GM12878 (cell line): ENCODE results near the gene PTCD1. TPM values are rescaled to one million over a fixed set of nuclear protein-coding genes. Genes with fewer than 3 reads are reported as not detected.

ENCODE experiments used
- ATAC-seq: fragments of 200-7000 bp; cut with Tn5 transposase; 3 replicates; pipeline ENCODE4 v1.9.1; 2020; ENCODE audit warnings: mild to moderate bottlenecking, moderate library complexity
- BruUV-seq: library from RNA; stranded (reverse); fragments of 400-500 nt; replicated peaks from 2 replicates; lab custom pipeline; 2021; lab: Mats Ljungman, UMichigan
- CTCF ChIA-PET: fragments of 300-600 bp; sonication (Branson Sonifier 250); formaldehyde crosslinking; extraction: SDS; loops from one replicate; lab custom pipeline; 2021; ENCODE audit warnings: inconsistent platforms; lab: Yijun Ruan, JAX
- POLR2A ChIA-PET: fragments of 350-600 bp; formaldehyde crosslinking; extraction: SDS; loops from one replicate; lab custom pipeline; 2021; ENCODE audit warnings: inconsistent platforms; lab: Charles Lee
- RAD21 ChIA-PET: fragments of 300-600 bp; sonication (Branson Sonifier 250); formaldehyde crosslinking; loops from one replicate; lab custom pipeline; 2023; ENCODE audit warnings: antibody characterized with exemption; ENCODE audit not compliant: unreplicated experiment; lab: Charles Lee
- SMC1A ChIA-PET: fragments of 300-600 bp; sonication (Branson Sonifier 250); formaldehyde crosslinking; loops from one replicate; lab custom pipeline; 2023; ENCODE audit not compliant: unreplicated experiment, uncharacterized antibody; lab: Charles Lee
- DNase-seq: peaks from one replicate; pipeline ENCODE4 v3.0.0-alpha.2; 2011; ENCODE audit warnings: low read depth, low spot score
- FAIRE-seq: peaks from 3 replicates; lab custom pipeline; 2011; peaks lifted over from hg19 to GRCh38; lab: Jason Lieb, UNC
- H2AFZ ChIP-seq: 2 replicates; pipeline ENCODE4 v1.6.0; 2011; ENCODE audit warnings: low read depth, low read length, control low read depth; ENCODE audit not compliant: control insufficient read depth
- H3K27ac ChIP-seq: 2 replicates; pipeline ENCODE4 v1.5.1; 2011; ENCODE audit warnings: control low read depth; ENCODE audit not compliant: control insufficient read depth, insufficient read depth
- H3K27me3 ChIP-seq, 2 experiments: replicated peaks in 1 of 2; 2 replicates each; pipeline versions ENCODE4 v1.6.0 to v1.6.1; 2011; ENCODE audit warnings: low read length in 1 of 2; ENCODE audit not compliant: control insufficient read depth in 2 of 2, insufficient read depth in 2 of 2
- H3K36me3 ChIP-seq, 2 experiments: 2 replicates each; pipeline ENCODE4 v1.5.1; 2011; ENCODE audit warnings: low read length in 1 of 2; ENCODE audit not compliant: control insufficient read depth in 2 of 2, insufficient read depth in 2 of 2
- H3K4me1 ChIP-seq: 2 replicates; pipeline ENCODE4 v1.6.1; 2011; ENCODE audit warnings: mild to moderate bottlenecking, low read length, moderate library complexity, mixed read lengths; ENCODE audit not compliant: control insufficient read depth, insufficient read depth
- H3K4me2 ChIP-seq: 2 replicates; pipeline ENCODE4 v1.6.0; 2011; ENCODE audit warnings: control low read depth; ENCODE audit not compliant: control insufficient read depth, insufficient read depth
- H3K4me3 ChIP-seq: fragments of 200-600 bp; sonication (generic); 2 replicates; pipeline ENCODE4 v1.5.1; 2016
- H3K79me2 ChIP-seq: 2 replicates; pipeline ENCODE4 v1.6.0; 2011; ENCODE audit warnings: low read length; ENCODE audit not compliant: control insufficient read depth, insufficient read depth
- H3K9ac ChIP-seq: 2 replicates; pipeline ENCODE4 v1.8.0; 2011; ENCODE audit warnings: low read length, control low read depth, mixed read lengths; ENCODE audit not compliant: control insufficient read depth, insufficient read depth
- H3K9me3 ChIP-seq: replicated peaks from 3 replicates; pipeline ENCODE4 v1.5.1; 2011; ENCODE audit warnings: mild to moderate bottlenecking, low read length; ENCODE audit not compliant: control insufficient read depth, insufficient read depth
- H4K20me1 ChIP-seq: 2 replicates; pipeline ENCODE4 v1.6.0; 2011; ENCODE audit not compliant: control insufficient read depth, insufficient read depth
- ETV6 ChIP-seq, 2 experiments: fragments of 450-650 bp in 1 of 2; IDR thresholded peaks in 1 of 2; conservative IDR thresholded peaks in 1 of 2; 2 replicates each; pipeline ENCODE4 v1.6.1; 2014; ENCODE audit warnings: antibody characterized with exemption in 1 of 2, borderline replicate concordance in 1 of 2, low read depth in 1 of 2, mild to moderate bottlenecking in 1 of 2, moderate library complexity in 1 of 2
- NFYA ChIP-seq: IDR thresholded peaks from 2 replicates; pipeline ENCODE4 v1.6.1; 2011; ENCODE audit warnings: low read depth, mild to moderate bottlenecking, low read length, improper control_type of control experiment, borderline replicate concordance
- RB1 ChIP-seq: fragments of 450-650 bp; formaldehyde crosslinking; IDR thresholded peaks from 2 replicates; pipeline ENCODE4 v1.6.1; 2017; ENCODE audit warnings: mild to moderate bottlenecking, borderline replicate concordance
- RELA ChIP-seq: fragments of 450-650 bp; IDR thresholded peaks from 2 replicates; pipeline ENCODE4 v1.8.0; 2014; ENCODE audit warnings: borderline replicate concordance; ENCODE audit not compliant: partially characterized antibody
- RUNX3 ChIP-seq: IDR thresholded peaks from 2 replicates; pipeline ENCODE4 v1.6.1; 2012; ENCODE audit warnings: low read length, inconsistent platforms
- SIX5 ChIP-seq: IDR thresholded peaks from 2 replicates; pipeline ENCODE4 v1.6.1; 2011; ENCODE audit warnings: mild to moderate bottlenecking, low read depth, low read length, moderate library complexity; ENCODE audit not compliant: severe bottlenecking
- SKIL ChIP-seq: fragments of 450-650 bp; IDR thresholded peaks from 2 replicates; pipeline ENCODE4 v1.6.1; 2017; ENCODE audit warnings: mild to moderate bottlenecking, low read depth, inconsistent platforms; ENCODE audit not compliant: poor library complexity, severe bottlenecking
- SMAD5 ChIP-seq: IDR thresholded peaks from 2 replicates; pipeline ENCODE4 v1.6.1; 2016; ENCODE audit warnings: antibody characterized with exemption, low read depth
- WGBS: methylation state at CpG from one replicate; pipeline ENCODE4 v1.1.6; 2016; ENCODE audit warnings: low lambda C conversion rate; ENCODE audit not compliant: insufficient replicate concordance, insufficient coverage; ENCODE audit errors: missing lambda C conversion rate; 5-methylcytosine and 5-hydroxymethylcytosine counted together
- in situ Hi-C: fragments of 300-500 bp; cut with MboI; formaldehyde crosslinking; loops from 9 replicates; pipeline ENCODE4 v1.14.3; 2018; ENCODE audit warnings: mixed read lengths
- intact Hi-C: fragments of 100-400 bp; cut with micrococcal nuclease; formaldehyde crosslinking; loops from one replicate; pipeline ENCODE4 v1.14.2; 2022; ENCODE audit not compliant: unreplicated experiment
- polyA plus RNA-seq, 11 experiments: library from polyadenylated mRNA; depleted of rRNA in 4 of 11; unstranded in 6 of 11; stranded (reverse) in 5 of 11; fragments of >200 nt; fragmentation: Nextera tagmentation in 4 of 11; fragmentation: Illumina TruSeq in 1 of 11; extraction: Ambion mirVana in 4 of 11; extraction: Trizol in 1 of 11; gene quantifications; 1 replicate in 1 of 11; 2 replicates in 10 of 11; pipeline versions ENCODE4 v1.2.1 to v1.2.3, GENCODE V29; 2011 to 2016; ENCODE audit warnings: inconsistent platforms in 2 of 11, missing spikeins in 2 of 11, low read depth in 1 of 11
- total RNA-seq, 4 experiments: library from RNA; depleted of rRNA in 3 of 4; stranded (reverse); fragments of >200 nt in 3 of 4; fragmentation: Illumina TruSeq in 1 of 4; extraction: Trizol in 1 of 4; gene quantifications; 2 replicates each; pipeline versions ENCODE4 v1.2.1 to v1.2.3, GENCODE V29; 2013 to 2021

Gene PTCD1
- total and polyA plus RNA-seq, 10 of the 15 experiments (the other 5 are each of a cell fraction or from before 2014, with no cell fraction given) = 0.26 to 9.7 (median 5.0) TPM

DNA sequence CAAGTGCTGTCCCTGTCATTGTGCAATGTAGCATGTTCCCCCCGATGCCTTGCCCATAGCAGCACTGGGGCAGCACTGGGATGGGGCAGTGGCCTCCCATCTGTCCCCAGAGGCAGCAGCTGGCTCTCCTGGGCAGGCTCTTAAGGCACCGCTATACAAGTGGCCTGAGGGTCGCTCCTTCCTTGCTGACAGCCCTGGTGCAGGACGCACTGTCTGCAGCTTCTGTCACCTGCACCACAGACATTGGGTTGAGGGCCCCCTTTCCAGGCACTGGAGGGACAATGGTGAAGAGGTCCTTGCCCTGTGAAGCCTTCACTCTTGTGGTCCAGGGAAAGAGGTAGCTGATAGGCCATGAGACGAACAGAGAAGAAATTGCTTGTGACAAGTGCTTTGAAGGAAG is 10.7 kb upstream of the PTCD1 start:
- no peak for FAIRE-seq
- POLR2A ChIA-PET = no interaction called here

More for the DNA sequence above, 10.7 kb upstream of the PTCD1 start:
- no peak overlapping the region for H3K9ac ChIP-seq
- no peak for ATAC-seq
- 97% methylated on average over 5 of the region's 5 CpGs for WGBS
- CTCF ChIA-PET = interaction anchor here (0.8 kb wide), 1 partner anchor 16 kb away, joined by 3 read pairs; no protein-coding TSS in a partner anchor
- TF ChIP-seq SIX5 (no peak), RB1 (no peak), SMAD5 (no peak), NFYA (no peak), RUNX3 (no peak), ETV6 (conservative IDR thresholded peaks at IDR 0.05 in 1 of 2, IDR thresholded peaks at IDR 0.05 in 1 of 2; ENCODE audit: borderline replicate concordance in 1 of 2, low read depth in 1 of 2) (no peak), SKIL (no peak), RELA (no peak)
- TF ChIP-seq, all 136 proteins: peak for 0
- intact Hi-C loops (no loop called here), in situ Hi-C loops (no loop called here)
- Histone ChIP-seq H3K4me1 (no peaks in the 10 kb centered on the region), H3K36me3 (peaks cover 36 to 44% of the 10 kb centered on the region in 2 experiments), H3K9me3 (no peaks in the 10 kb centered on the region), H3K79me2 (no peaks in the 10 kb centered on the region), H3K27ac (no peak overlapping the region), H3K27me3 (no peaks in the 10 kb centered on the region), H2AFZ (no peak overlapping the region), H4K20me1 (no peaks in the 10 kb centered on the region), H3K4me3 (no peak overlapping the region), H3K4me2 (no peak overlapping the region)
- RAD21 ChIA-PET = no interaction called here
- SMC1A ChIA-PET = no interaction called here
- no peak for DNase-seq
- no TSS peak for BruUV-seq
